Measurements from ENCODE around the gene PGAP3.

Gene PGAP3

GRCh38 chr17:39669897-39670735 is 17.7 kb downstream of the PGAP3 start:
- no peak for DNase-seq

DNA sequence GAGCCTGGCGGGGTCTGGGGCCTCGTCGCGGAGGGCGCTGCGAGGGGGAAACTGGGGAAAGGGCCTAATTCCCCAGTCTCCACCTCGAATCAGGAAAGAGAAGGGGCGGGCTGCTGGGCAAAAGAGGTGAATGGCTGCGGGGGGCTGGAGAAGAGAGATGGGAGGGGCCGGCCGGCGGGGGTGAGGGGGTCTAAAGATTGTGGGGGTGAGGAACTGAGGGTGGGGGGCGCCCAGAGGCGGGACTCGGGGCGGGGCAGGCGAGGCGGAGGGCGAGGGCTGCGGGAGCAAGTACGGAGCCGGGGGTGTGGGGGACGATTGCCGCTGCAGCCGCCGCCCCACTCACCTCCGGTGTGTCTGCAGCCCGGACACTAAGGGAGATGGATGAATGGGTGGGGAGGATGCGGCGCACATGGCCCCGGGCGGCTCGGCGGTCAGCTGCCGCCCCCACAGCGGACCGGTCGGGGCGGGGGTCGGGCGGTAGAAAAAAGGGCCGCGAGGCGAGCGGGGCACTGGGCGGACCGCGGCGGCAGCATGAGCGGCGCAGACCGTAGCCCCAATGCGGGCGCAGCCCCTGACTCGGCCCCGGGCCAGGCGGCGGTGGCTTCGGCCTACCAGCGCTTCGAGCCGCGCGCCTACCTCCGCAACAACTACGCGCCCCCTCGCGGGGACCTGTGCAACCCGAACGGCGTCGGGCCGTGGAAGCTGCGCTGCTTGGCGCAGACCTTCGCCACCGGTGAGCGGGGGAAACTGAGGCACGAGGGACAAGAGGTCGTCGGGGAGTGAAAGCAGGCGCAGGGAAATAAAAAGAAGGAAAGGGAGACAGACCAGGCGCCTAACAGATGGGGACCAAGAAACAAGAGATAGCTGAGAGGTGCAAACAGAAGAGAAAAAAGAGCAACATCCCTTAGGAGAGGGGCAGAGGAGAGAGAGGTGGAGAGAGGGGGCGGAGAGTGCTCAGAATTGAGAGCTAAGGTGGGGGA is 19.6 kb downstream of the PGAP3 start, which contains the start of gene PNMT:
TSS of gene PNMT (plus strand) at position 509 of the 980 bp plus-strand sequence. CDS start at position 532, 23 bp downstream.
- peak; percentile 58 for DNase-seq

- no peak for DNase-seq
Observed at GRCh38 chr17:39667262-39667944, 20.5 kb downstream of the PGAP3 start.

DNA sequence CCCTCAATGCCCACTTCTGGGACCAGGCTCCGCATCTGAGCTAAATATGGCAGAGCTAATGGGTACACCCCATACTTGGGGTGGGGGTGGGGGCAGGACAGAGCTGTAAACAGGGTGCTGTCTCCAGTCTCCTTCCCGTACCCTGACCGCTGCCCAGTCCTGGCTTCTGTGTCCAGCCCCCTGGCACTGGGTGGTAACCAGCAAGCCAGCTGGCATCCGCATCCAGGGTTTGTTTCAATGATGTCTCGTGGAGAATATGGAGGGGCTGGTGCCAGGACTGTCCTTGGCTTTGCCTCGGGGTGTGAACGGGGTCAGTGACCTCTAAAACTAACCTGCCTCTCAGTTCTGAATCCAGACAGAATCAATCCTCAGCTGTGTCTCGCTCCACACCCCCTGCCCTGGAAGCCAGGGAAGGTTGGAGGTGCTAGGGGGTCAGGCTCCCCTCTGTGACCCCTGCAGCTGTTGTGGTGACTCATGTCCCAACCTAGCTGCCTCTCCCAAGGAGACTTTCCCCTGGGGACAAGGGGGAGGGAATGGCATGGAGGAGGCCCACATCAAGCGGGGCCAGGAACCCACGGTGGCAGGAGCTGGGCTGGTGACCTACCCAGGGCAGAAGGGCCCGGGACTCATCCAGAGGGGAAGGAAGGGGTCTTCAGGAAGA is 21.1 kb downstream of the PGAP3 start:
- no peak for DNase-seq

DNA sequence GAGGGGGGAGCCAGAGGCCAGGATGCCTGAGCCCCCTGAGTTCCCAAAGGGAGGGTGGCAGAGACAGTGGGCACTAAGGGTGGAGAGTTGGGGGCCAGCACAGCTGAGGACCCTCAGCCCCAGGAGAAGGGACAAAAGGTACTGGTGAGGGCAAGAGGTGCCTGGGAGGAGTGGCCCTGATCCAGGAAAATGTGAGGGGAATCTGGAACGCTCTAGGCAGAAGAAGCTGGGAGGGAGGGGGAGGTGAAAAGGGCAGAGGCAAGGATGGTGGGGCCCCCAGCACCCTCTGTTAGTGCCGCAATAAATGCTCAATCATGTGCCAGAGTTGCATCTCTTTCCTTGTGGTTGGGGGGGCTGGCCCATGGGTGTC is 21.6 kb downstream of the PGAP3 start:
- no peak for DNase-seq

DNA sequence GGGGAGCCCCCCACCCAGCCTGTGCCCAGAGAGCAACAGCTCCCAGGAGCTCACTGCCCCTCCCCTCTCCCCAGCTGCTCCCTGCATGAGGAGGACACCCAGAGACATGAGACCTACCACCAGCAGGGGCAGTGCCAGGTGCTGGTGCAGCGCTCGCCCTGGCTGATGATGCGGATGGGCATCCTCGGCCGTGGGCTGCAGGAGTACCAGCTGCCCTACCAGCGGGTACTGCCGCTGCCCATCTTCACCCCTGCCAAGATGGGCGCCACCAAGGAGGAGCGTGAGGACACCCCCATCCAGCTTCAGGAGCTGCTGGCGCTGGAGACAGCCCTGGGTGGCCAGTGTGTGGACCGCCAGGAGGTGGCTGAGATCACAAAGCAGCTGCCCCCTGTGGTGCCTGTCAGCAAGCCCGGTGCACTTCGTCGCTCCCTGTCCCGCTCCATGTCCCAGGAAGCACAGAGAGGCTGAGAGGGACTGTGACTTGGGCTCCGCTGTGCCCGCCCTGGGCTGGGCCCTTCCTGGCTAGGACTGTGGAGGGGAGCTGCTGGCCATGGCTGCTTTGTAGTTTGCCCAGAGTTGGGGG is 22.1 kb downstream of the PGAP3 start:
- no peak for DNase-seq

- no peak for DNase-seq
Observed at GRCh38 chr17:39664581-39665561, 23.0 kb downstream of the PGAP3 start, which contains the start of gene TCAP. Gene TCAP, plus strand, starts transcription at chr17:39665349. Its CDS starts 11 bp downstream, at chr17:39665360.

- DNase-seq, result no peak
Observed at GRCh38 chr17:39663688-39664580, 23.9 kb downstream of the PGAP3 start.

DNA sequence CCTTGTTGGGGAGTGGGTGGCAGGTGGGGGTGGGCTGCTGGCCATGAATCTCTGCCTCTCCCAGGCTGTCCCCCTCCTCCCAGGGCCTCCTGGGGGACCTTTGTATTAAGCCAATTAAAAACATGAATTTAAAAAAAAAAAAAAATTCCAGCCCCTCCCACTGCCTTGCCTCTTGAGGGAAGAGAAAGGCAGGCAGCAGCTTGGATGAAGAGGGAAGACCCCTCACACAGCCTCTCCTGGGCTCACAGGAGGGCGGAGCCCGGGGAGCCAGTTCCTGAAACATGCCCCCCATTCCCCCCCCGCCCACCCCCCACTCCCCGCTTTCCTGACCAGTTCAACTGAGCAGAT is 24.5 kb downstream of the PGAP3 start:
- DNase-seq, result no peak

DNA sequence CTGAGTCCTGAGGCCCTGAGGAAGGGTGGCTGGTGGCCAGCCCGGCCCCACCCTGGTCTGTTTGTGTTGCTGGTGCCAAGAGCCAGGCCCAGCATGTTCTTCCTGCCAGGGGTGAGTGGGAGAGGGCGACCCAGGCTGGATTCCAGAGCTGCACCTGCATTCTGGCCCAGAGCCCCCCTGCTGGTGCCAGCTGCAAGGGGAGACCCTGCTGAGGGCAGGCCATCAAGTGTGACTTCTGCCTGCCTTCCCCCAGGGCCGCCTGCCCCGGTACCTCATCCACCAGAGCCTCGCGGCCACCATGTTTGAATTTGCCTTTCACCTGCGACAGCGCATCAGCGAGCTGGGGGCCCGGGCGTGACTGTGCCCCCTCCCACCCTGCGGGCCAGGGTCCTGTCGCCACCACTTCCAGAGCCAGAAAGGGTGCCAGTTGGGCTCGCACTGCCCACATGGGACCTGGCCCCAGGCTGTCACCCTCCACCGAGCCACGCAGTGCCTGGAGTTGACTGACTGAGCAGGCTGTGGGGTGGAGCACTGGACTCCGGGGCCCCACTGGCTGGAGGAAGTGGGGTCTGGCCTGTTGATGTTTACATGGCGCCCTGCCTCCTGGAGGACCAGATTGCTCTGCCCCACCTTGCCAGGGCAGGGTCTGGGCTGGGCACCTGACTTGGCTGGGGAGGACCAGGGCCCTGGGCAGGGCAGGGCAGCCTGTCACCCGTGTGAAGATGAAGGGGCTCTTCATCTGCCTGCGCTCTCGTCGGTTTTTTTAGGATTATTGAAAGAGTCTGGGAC is 25.1 kb downstream of the PGAP3 start:
- no peak for DNase-seq

GRCh38 chr17:39661744-39662541 is 25.9 kb downstream of the PGAP3 start:
- DNase-seq, result no peak

GRCh38 chr17:39660397-39661385 is 27.2 kb downstream of the PGAP3 start:
- no peak for DNase-seq

DNA sequence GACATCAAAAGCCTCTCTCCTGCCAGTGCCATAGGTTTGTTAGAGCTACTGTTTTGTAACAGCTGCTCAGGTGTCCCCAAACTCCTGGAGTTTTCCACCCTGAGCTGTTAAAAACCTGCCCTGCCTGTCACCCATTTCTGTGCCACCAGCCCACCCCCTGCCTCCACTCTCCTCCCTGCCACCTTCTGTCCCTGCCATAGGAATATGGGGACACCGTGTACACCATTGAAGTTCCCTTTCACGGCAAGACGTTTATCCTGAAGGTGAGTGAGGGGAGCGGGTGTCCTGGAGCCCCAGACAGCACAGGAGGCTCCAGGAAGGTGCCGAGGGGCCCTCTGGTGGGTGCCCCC is 27.9 kb downstream of the PGAP3 start:
- DNase-seq, result no peak

DNA sequence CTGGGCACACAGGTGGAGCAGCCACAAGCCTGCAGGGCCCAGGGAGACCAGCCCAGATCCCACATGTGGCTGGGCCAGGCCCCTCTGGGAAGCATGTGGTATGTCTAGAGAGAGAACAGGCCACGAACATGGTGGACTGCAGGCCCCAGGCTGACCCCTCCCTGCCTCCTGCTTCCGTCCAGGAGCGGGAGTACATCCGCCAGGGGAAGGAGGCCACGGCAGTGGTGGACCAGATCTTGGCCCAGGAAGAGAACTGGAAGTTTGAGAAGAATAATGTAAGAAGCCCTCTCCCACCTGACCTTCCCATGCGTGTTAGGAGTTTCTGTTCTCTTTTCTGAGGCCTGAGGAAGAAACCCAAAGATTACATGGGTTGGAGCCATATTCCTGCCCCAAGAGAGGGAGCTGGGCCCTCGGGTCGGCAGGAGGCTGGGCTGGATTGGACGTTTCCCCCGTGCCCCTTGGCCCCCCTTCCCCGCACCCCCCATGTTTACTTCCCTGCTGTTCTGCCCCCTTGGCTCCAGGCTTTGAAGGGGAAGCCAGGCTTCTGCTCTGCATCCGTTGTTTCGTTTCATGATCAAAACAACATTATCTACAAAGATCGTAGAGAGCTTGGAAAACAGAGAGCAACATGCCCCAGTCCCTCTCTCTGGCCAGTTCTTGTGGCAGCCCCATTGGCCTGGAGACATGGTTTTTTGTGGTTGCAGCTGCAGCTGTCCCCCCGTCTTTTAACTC is 28.4 kb downstream of the PGAP3 start:
- DNase-seq, result no peak

DNA sequence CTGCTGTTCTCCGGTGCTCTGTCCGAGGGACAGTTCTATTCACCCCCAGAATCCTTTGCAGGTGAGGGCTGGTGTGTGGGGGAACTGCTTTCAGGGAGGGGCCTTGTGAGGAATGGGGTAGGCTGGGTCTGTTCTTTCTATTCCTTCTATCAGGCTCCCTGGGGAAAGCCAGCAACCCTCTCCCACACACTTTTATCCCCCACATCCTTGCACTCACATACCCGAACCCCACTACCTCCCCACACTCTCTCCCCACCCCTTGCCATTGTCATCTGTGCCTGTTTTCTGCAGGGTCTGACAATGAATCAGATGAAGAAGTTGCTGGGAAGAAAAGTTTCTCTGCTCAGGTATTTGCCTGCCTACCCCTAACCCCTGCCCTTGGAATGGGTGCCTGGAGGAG is 29.1 kb downstream of the PGAP3 start:
- no peak for DNase-seq

GRCh38 chr17:39658346-39658745 is 29.5 kb downstream of the PGAP3 start:
- DNase-seq, result no peak

Measured in fibroblast of skin of right biceps (primary cell).